Neural crest cell (in vitro differentiated cells): ENCODE measurements around the gene NUDT14. TPM values are rescaled to one million over a fixed set of nuclear protein-coding genes. Genes with fewer than 3 reads are reported as not detected.

Source experiments
- DNase-seq: peaks from one replicate; pipeline ENCODE4 v3.0.0; 2021; ENCODE audit warnings: low read depth, mixed read lengths, low spot score
- H3K27ac Mint-ChIP-seq: one replicate; pipeline ENCODE4 v1.8.0; 2021; ENCODE audit warnings: mild to moderate bottlenecking, mixed read lengths; ENCODE audit not compliant: unreplicated experiment
- H3K27me3 Mint-ChIP-seq: 2 replicates; pipeline ENCODE4 v1.8.0; 2021; ENCODE audit warnings: low read depth, mild to moderate bottlenecking, mixed read lengths
- H3K36me3 Mint-ChIP-seq: 2 replicates; pipeline ENCODE4 v1.8.0; 2021; ENCODE audit warnings: low read depth, mild to moderate bottlenecking, mixed read lengths
- H3K4me1 Mint-ChIP-seq: 2 replicates; pipeline ENCODE4 v1.8.0; 2021; ENCODE audit warnings: mixed read lengths
- H3K4me3 Mint-ChIP-seq: one replicate; pipeline ENCODE4 v1.8.0; 2021; ENCODE audit warnings: mild to moderate bottlenecking, mixed read lengths
- H3K9me3 Mint-ChIP-seq: 2 replicates; pipeline ENCODE4 v1.8.0; 2021; ENCODE audit warnings: mixed read lengths
- CTCF ChIP-seq: fragments of 200-600 bp; sonication (generic); conservative IDR thresholded peaks from 2 replicates; pipeline ENCODE4 v1.5.0; 2021; ENCODE audit warnings: antibody characterized with exemption, mild to moderate bottlenecking
- total RNA-seq: library from RNA; stranded (reverse); gene quantifications from 2 replicates; pipeline ENCODE4 v1.2.1, GENCODE V29; 2021

Gene NUDT14
- total RNA-seq, 1 donor from 2014 or later, result 25.6 TPM

GRCh38 chr14:105211086-105211757, 30.1 kb upstream of the NUDT14 start:
- DNase-seq, result no peak
- Mint-ChIP-seq H3K4me3 (no peak overlapping the region), H3K27me3 (no peaks in the 10 kb centered on the region), H3K9me3 (no peaks in the 10 kb centered on the region), H3K36me3 (peaks cover 10% of the 10 kb centered on the region), H3K27ac (no peak overlapping the region), H3K4me1 (no peaks in the 10 kb centered on the region)
- no peak for TF ChIP-seq CTCF

GRCh38 chr14:105210266-105211025, 29.3 kb upstream of the NUDT14 start:
- H3K27me3 Mint-ChIP-seq, result no peaks in the 10 kb centered on the region
- H3K9me3 Mint-ChIP-seq, result no peaks in the 10 kb centered on the region
- no peak overlapping the region for H3K4me3 Mint-ChIP-seq
- no peak for DNase-seq
- H3K36me3 Mint-ChIP-seq, result peaks cover 4% of the 10 kb centered on the region
- no peak overlapping the region for H3K27ac Mint-ChIP-seq
- no peaks in the 10 kb centered on the region for H3K4me1 Mint-ChIP-seq
- no peak for TF ChIP-seq CTCF

- Mint-ChIP-seq H3K27ac (no peak overlapping the region), H3K4me1 (no peaks in the 10 kb centered on the region), H3K4me3 (no peak overlapping the region), H3K36me3 (no peaks in the 10 kb centered on the region), H3K27me3 (no peaks in the 10 kb centered on the region), H3K9me3 (no peaks in the 10 kb centered on the region)
- no peak for DNase-seq
- TF ChIP-seq CTCF, result no peak
These were observed 28.5 kb upstream of the NUDT14 start for GRCh38 chr14:105209646-105210045.

- TF ChIP-seq CTCF, result no peak
- H3K27ac Mint-ChIP-seq, result no peak overlapping the region
These were observed 28.0 kb upstream of the NUDT14 start for GRCh38 chr14:105209091-105209490.

GRCh38 chr14:105208738-105209075, 27.6 kb upstream of the NUDT14 start:
- no peaks in the 10 kb centered on the region for H3K36me3 Mint-ChIP-seq
- no peak for TF ChIP-seq CTCF
- no peaks in the 10 kb centered on the region for H3K4me1 Mint-ChIP-seq
- H3K27me3 Mint-ChIP-seq, result no peaks in the 10 kb centered on the region
- no peaks in the 10 kb centered on the region for H3K9me3 Mint-ChIP-seq
- H3K27ac Mint-ChIP-seq, result no peak overlapping the region
- no peak overlapping the region for H3K4me3 Mint-ChIP-seq
- no peak for DNase-seq

More at GRCh38 chr14:105209091-105209490, 28.0 kb upstream of the NUDT14 start:
- no peaks in the 10 kb centered on the region for H3K36me3 Mint-ChIP-seq
- H3K4me3 Mint-ChIP-seq, result no peak overlapping the region
- no peaks in the 10 kb centered on the region for H3K27me3 Mint-ChIP-seq
- H3K9me3 Mint-ChIP-seq, result no peaks in the 10 kb centered on the region
- no peaks in the 10 kb centered on the region for H3K4me1 Mint-ChIP-seq
- DNase-seq, result no peak
